Spleen (tissue), 11 donors: ENCODE data around the gene SLC25A10. TPM values are rescaled to one million over a fixed set of nuclear protein-coding genes. Genes with fewer than 3 reads are reported as not detected.

ENCODE experiments used
- DNase-seq: peaks from one replicate; pipeline ENCODE4 v3.0.0-alpha.2; 2020
- H3K27ac ChIP-seq, 8 donors: fragments of 200-600 bp; sonication (generic) in 7 of 8; 1 replicate in 4 of 8; 2 replicates in 4 of 8; pipeline versions ENCODE4 v1.5.0 to v1.8.0; 2016 to 2021; ENCODE audit warnings: inconsistent platforms in 4 of 8, mild to moderate bottlenecking in 4 of 8, moderate library complexity in 1 of 8
- H3K27me3 ChIP-seq, 7 donors: fragments of 200-600 bp; sonication (generic) in 6 of 7; replicated peaks in 1 of 7; 1 replicate in 4 of 7; 2 replicates in 3 of 7; pipeline versions ENCODE4 v1.5.0 to v1.8.0; 2016 to 2021; ENCODE audit warnings: inconsistent platforms in 3 of 7, mild to moderate bottlenecking in 1 of 7
- H3K36me3 ChIP-seq, 6 donors: fragments of 200-600 bp; sonication (generic) in 5 of 6; 1 replicate in 4 of 6; 2 replicates in 2 of 6; pipeline versions ENCODE4 v1.5.0 to v1.8.0; 2016 to 2021; ENCODE audit warnings: inconsistent platforms in 2 of 6
- H3K4me1 ChIP-seq, 6 donors: fragments of 200-600 bp; sonication (generic) in 5 of 6; 1 replicate in 3 of 6; 2 replicates in 3 of 6; pipeline versions ENCODE4 v1.5.0 to v1.8.0; 2016 to 2021; ENCODE audit warnings: inconsistent platforms in 3 of 6
- H3K4me3 ChIP-seq, 8 donors: fragments of 200-600 bp; sonication (generic) in 7 of 8; 1 replicate in 4 of 8; 2 replicates in 4 of 8; pipeline versions ENCODE4 v1.5.0 to v1.8.0; 2016 to 2021; ENCODE audit warnings: inconsistent platforms in 4 of 8, mild to moderate bottlenecking in 4 of 8, moderate library complexity in 2 of 8
- H3K9me3 ChIP-seq, 8 donors: fragments of 200-600 bp; sonication (generic) in 7 of 8; 1 replicate in 4 of 8; 2 replicates in 4 of 8; pipeline versions ENCODE4 v1.5.0 to v1.8.0; 2016 to 2021; ENCODE audit warnings: inconsistent platforms in 4 of 8
- CTCF ChIP-seq, 11 experiments: fragments of 200-600 bp in 7 of 11; fragments of 450-650 bp in 4 of 11; sonication (generic) in 4 of 11; IDR thresholded peaks in 8 of 11; conservative IDR thresholded peaks in 3 of 11; 1 replicate in 7 of 11; 2 replicates in 4 of 11; pipeline versions ENCODE4 v1.4.0 to v1.8.0; 2016 to 2021; ENCODE audit warnings: antibody characterized with exemption in 11 of 11, inconsistent platforms in 4 of 11, mild to moderate bottlenecking in 1 of 11
- POLR2A ChIP-seq, 3 donors: fragments of 450-650 bp; IDR thresholded peaks; one replicate each; pipeline ENCODE4 v1.5.1; 2017; ENCODE audit warnings: antibody characterized with exemption in 3 of 3, mild to moderate bottlenecking in 1 of 3
- POLR2AphosphoS5 ChIP-seq, 3 donors: sonication (generic); formaldehyde crosslinking; IDR thresholded peaks; one replicate each; pipeline ENCODE4 v1.5.1; 2017; ENCODE audit warnings: antibody characterized with exemption in 3 of 3
- WGBS, 5 donors: extraction: QIAGEN DNeasy Blood & Tissue Kit in 3 of 5; methylation state at CpG; one replicate each; pipeline versions ENCODE4 v1.1.5 to v1.1.7; 2013 to 2018; 5-methylcytosine and 5-hydroxymethylcytosine counted together
- intact Hi-C: fragments of 100-400 bp; cut with DNase I; formaldehyde crosslinking; loops from one replicate; pipeline ENCODE4 v1.15.0; 2023; ENCODE audit warnings: low total_unique reads
- polyA plus RNA-seq, 3 donors: library from polyadenylated mRNA; stranded (reverse); fragments of 200-250 nt; gene quantifications; one replicate each; pipeline ENCODE4 v1.2.1, GENCODE V29; 2013
- total RNA-seq, 7 donors: library from RNA; depleted of rRNA in 3 of 7; stranded (reverse); fragments of >200 nt in 3 of 7; fragmentation: NEBNext Ultra II Directional in 4 of 7; extraction: Animal tissue kit (Norgen Biotek cat#: 25700) in 4 of 7; gene quantifications; one replicate each; pipeline versions ENCODE4 v1.1.0 to v1.2.1, GENCODE V29; 2016 to 2021
- donor health status: healthy with polysubstance abuse.
- donor health status: DM: no; HTN: no; CAD: no; lungs with moderate emphysema.
- donor health status: DM: no; HTN: no; CAD: no.
- donor health status: Bipolar disorder and iron deficiency.
- donor health status: healthy.
- donor health status: DM: no; HTN: no; CAD: no.
- donor health status: DM: yes; HTN: yes; CAD: no.

Gene SLC25A10
- total and polyA plus RNA-seq, 10 donors = 2.9 to 7.7 (median 4.0) TPM

DNA sequence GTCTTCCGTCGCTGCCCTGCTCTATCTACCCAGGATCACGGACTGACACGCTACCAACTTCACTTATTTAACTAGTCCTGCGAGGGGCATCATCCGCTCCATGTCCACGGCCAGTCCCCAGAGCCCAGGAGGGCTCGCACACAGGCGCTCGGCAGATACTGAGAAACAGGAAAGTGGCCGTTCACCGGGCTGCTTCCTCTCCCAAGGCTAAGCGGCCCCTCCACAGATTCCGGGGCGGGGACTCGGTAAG, 46.1 kb upstream of the SLC25A10 start:
- Histone ChIP-seq H3K27ac (peak overlapping the region; percentile 93 to 97 (median 96)), H3K36me3 (peaks cover 0 to 50% (median 31%) of the 10 kb centered on the region in 6 donors), H3K27me3 (no peaks in the 10 kb centered on the region), H3K4me3 (peak overlapping the region; percentile 86 to 100 (median 96)), H3K9me3 (no peaks in the 10 kb centered on the region), H3K4me1 (peaks cover 18 to 80% (median 40%) of the 10 kb centered on the region in 6 donors)
- 0 to 1% (median 1%) methylated on average over 7 to 16 of the region's 16 CpGs for WGBS, 5 donors
- intact Hi-C loops = no loop called here
- TF ChIP-seq POLR2AphosphoS5 (IDR thresholded peaks at IDR 0.05) (no peak), CTCF (IDR thresholded peaks at IDR 0.05 in 8 of 11, conservative IDR thresholded peaks at IDR 0.05 in 3 of 11) (no peak), POLR2A (IDR thresholded peaks at IDR 0.05) (no peak)
- no peak for DNase-seq

- TF ChIP-seq POLR2AphosphoS5 (IDR thresholded peaks at IDR 0.05) (peak; percentile 99), POLR2A (IDR thresholded peaks at IDR 0.05) (peak in 2 of 3 donors; percentile 59 to 73), CTCF (IDR thresholded peaks at IDR 0.05 in 8 of 11, conservative IDR thresholded peaks at IDR 0.05 in 3 of 11) (peak in 1 of 11 experiments; percentile 7)
- intact Hi-C loops = no loop called here
- peaks cover 18 to 80% (median 40%) of the 10 kb centered on the region in 6 donors for H3K4me1 ChIP-seq
- DNase-seq = peak; percentile 98
- H3K9me3 ChIP-seq = no peaks in the 10 kb centered on the region
- 0 to 1% (median 0%) methylated on average over 36 to 96 of the region's 96 CpGs for WGBS, 5 donors
- no peaks in the 10 kb centered on the region for H3K27me3 ChIP-seq
- peaks cover 0 to 55% (median 36%) of the 10 kb centered on the region in 6 donors for H3K36me3 ChIP-seq
- H3K4me3 ChIP-seq = peak within 1 kb of the TSS; percentile 86 to 100 (median 96)
- H3K27ac ChIP-seq = peak within 1 kb of the TSS; percentile 93 to 97 (median 96)
These were observed 45.5 kb upstream of the SLC25A10 start, which contains the start of the genes CCDC137 and OXLD1 for GRCh38 chr17:81666342-81667191. CCDC137 (plus strand) TSS chr17:81666737; CDS start chr17:81666767, 30 bp downstream. OXLD1 (minus strand) TSS chr17:81666605; CDS start chr17:81666577, 28 bp downstream.

- Histone ChIP-seq H3K27me3 (no peaks in the 10 kb centered on the region), H3K36me3 (peaks cover 0 to 67% (median 48%) of the 10 kb centered on the region in 6 donors), H3K4me1 (peaks cover 18 to 72% (median 40%) of the 10 kb centered on the region in 6 donors), H3K9me3 (no peaks in the 10 kb centered on the region), H3K4me3 (peak overlapping the region in 5 of 8 donors; percentile 14 to 100 (median 96)), H3K27ac (no peak overlapping the region)
- 80 to 88% (median 82%) methylated on average over 18 of the region's 18 CpGs for WGBS, 5 donors
- intact Hi-C loops = no loop called here
- DNase-seq = no peak
- no peak for TF ChIP-seq CTCF (IDR thresholded peaks at IDR 0.05 in 8 of 11, conservative IDR thresholded peaks at IDR 0.05 in 3 of 11)
- TF ChIP-seq POLR2AphosphoS5 (IDR thresholded peaks at IDR 0.05) = no peak
- no peak for TF ChIP-seq POLR2A (IDR thresholded peaks at IDR 0.05)
These were observed 44.3 kb upstream of the SLC25A10 start for GRCh38 chr17:81667754-81668153.

- DNase-seq = peak; percentile 73
- Histone ChIP-seq H3K4me1 (peaks cover 6 to 47% (median 20%) of the 10 kb centered on the region in 6 donors), H3K27ac (no peak overlapping the region), H3K27me3 (no peaks in the 10 kb centered on the region), H3K36me3 (peaks cover 0 to 80% (median 57%) of the 10 kb centered on the region in 6 donors), H3K4me3 (no peak overlapping the region), H3K9me3 (no peaks in the 10 kb centered on the region)
- 83 to 93% (median 92%) methylated on average over 10 to 18 of the region's 18 CpGs for WGBS, 5 donors
- intact Hi-C loops = no loop called here
- TF ChIP-seq POLR2AphosphoS5 (IDR thresholded peaks at IDR 0.05) = peak in 1 of 3 donors; percentile 48
- TF ChIP-seq CTCF (IDR thresholded peaks at IDR 0.05 in 8 of 11, conservative IDR thresholded peaks at IDR 0.05 in 3 of 11) = no peak
These were observed 39.6 kb upstream of the SLC25A10 start for GRCh38 chr17:81672504-81672903.
